ENCODE data around the gene SMAP1. TPM values are rescaled to one million over a fixed set of nuclear protein-coding genes. Genes with fewer than 3 reads are reported as not detected.

SMAP1 gene
- polyA plus RNA-seq, 3 donors, result 12.6 to 22.1 (median 20.3) TPM

DNA sequence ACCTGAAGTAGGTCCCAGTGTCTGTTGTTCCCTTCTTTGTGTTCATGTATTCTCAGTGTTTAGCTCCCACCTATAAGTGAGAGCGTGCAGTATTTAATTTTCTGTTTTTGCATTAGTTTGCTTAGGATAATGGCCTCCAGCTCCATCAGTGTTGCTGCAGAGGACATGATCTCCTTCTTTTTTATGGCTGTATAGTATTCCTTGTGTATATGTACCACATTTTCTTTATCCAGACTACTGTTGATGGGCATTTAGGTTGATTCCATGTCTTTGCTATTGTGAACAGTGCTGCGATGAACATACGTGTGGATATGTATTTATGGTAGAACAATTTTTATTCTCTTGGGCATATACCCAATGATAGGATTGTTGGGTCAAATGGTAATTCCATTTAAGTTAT lies 163.7 kb downstream of the SMAP1 start:
- Mint-ChIP-seq H3K4me1 (no peaks in the 10 kb centered on the region), H3K4me3 (no peak overlapping the region), H3K36me3 (peaks cover 2 to 5% of the 10 kb centered on the region in 2 donors), H3K27ac (no peak overlapping the region), H3K9me3 (peaks cover 0 to 5% (median 3%) of the 10 kb centered on the region in 7 donors), H3K27me3 (ENCODE audit: low read depth in 3 of 3) (no peaks in the 10 kb centered on the region)
- Histone ChIP-seq H3K9ac (ENCODE audit: insufficient read depth, low read length, poor library complexity, severe bottlenecking) (no peak overlapping the region), H2AFZ (ENCODE audit: insufficient read depth, low read depth, low read length, poor library complexity, severe bottlenecking) (no peak overlapping the region), H4K20me1 (ENCODE audit: insufficient read depth, low read length) (no peaks in the 10 kb centered on the region), H3K27me3 (ENCODE audit: control insufficient read depth in 2 of 2, insufficient read depth in 2 of 2, low read length in 2 of 2) (no peaks in the 10 kb centered on the region), H3K4me1 (ENCODE audit: control insufficient read depth in 1 of 2, insufficient read depth in 2 of 2, low read length in 2 of 2) (no peaks in the 10 kb centered on the region), H3K27ac (ENCODE audit: low read depth in 1 of 2, low read length in 2 of 2) (no peak overlapping the region), H3K36me3 (replicated peaks in 1 of 2; ENCODE audit: control insufficient read depth in 1 of 2, insufficient read depth in 2 of 2, low read length in 2 of 2) (no peaks in the 10 kb centered on the region), H3K9me3 (replicated peaks in 1 of 2; ENCODE audit: control insufficient read depth in 1 of 2, insufficient read depth in 1 of 2, low read length in 2 of 2) (peaks cover 0 to 2% of the 10 kb centered on the region in 2 donors), H3K4me2 (replicated peaks; ENCODE audit: extremely low read depth, low read length, poor library complexity, severe bottlenecking) (no peak overlapping the region), H3K79me2 (ENCODE audit: insufficient read depth, low read length) (no peaks in the 10 kb centered on the region), H3K4me3 (replicated peaks in 1 of 3; ENCODE audit: low read depth in 2 of 3, low read length in 3 of 3) (no peak overlapping the region)
- no peak for DNase-seq
- intact Hi-C loops (cut with micrococcal nuclease), result no loop called here
- TF ChIP-seq, protein P1, sequence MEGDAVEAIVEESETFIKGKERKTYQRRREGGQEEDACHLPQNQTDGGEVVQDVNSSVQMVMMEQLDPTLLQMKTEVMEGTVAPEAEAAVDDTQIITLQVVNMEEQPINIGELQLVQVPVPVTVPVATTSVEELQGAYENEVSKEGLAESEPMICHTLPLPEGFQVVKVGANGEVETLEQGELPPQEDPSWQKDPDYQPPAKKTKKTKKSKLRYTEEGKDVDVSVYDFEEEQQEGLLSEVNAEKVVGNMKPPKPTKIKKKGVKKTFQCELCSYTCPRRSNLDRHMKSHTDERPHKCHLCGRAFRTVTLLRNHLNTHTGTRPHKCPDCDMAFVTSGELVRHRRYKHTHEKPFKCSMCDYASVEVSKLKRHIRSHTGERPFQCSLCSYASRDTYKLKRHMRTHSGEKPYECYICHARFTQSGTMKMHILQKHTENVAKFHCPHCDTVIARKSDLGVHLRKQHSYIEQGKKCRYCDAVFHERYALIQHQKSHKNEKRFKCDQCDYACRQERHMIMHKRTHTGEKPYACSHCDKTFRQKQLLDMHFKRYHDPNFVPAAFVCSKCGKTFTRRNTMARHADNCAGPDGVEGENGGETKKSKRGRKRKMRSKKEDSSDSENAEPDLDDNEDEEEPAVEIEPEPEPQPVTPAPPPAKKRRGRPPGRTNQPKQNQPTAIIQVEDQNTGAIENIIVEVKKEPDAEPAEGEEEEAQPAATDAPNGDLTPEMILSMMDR (IDR thresholded peaks at IDR 0.05), result no peak
- WGBS (ENCODE audit: insufficient coverage), result no CpG with 5 or more reads among the region's 3 CpGs

DNA sequence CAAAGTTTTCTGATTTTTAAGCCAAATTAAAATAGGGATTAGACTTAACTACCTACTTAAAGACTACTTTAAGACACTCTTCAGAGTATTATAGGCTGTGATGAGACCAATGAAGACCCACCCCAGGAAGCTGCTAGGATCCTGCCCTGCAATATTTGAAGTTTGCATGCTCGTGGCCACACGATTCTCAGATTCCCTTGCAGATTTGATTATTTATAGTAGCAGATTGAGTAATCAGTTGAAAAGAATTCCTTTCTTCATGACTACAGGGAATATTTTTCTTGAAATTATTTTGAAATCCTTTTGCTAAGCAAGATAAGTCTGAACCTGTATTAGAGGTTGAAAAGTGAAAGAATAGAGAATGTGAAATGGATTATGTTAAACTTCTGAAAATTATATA lies 166.8 kb downstream of the SMAP1 start:
- H3K27ac ChIP-seq (ENCODE audit: low read depth in 1 of 2, low read length in 2 of 2), result no peak overlapping the region
- peaks cover 0 to 2% of the 10 kb centered on the region in 2 donors for H3K9me3 ChIP-seq (replicated peaks in 1 of 2; ENCODE audit: control insufficient read depth in 1 of 2, insufficient read depth in 1 of 2, low read length in 2 of 2)
- no peak overlapping the region for H3K4me3 ChIP-seq (replicated peaks in 1 of 3; ENCODE audit: low read depth in 2 of 3, low read length in 3 of 3)
- no peak overlapping the region for H3K4me2 ChIP-seq (replicated peaks; ENCODE audit: extremely low read depth, low read length, poor library complexity, severe bottlenecking)
- H2AFZ ChIP-seq (ENCODE audit: insufficient read depth, low read depth, low read length, poor library complexity, severe bottlenecking), result no peak overlapping the region
- intact Hi-C loops (cut with micrococcal nuclease), result no loop called here
- WGBS (ENCODE audit: insufficient coverage), result no CpG with 5 or more reads among the region's 2 CpGs
- peaks cover 0 to 2% (median 0%) of the 10 kb centered on the region in 3 donors for H3K27me3 Mint-ChIP-seq (ENCODE audit: low read depth in 3 of 3)
- H3K9ac ChIP-seq (ENCODE audit: insufficient read depth, low read length, poor library complexity, severe bottlenecking), result no peak overlapping the region
- no peaks in the 10 kb centered on the region for H3K4me1 Mint-ChIP-seq
- no peaks in the 10 kb centered on the region for H4K20me1 ChIP-seq (ENCODE audit: insufficient read depth, low read length)
- no peak overlapping the region for H3K4me3 Mint-ChIP-seq
- peaks cover 0 to 21% of the 10 kb centered on the region in 2 donors for H3K36me3 ChIP-seq (replicated peaks in 1 of 2; ENCODE audit: control insufficient read depth in 1 of 2, insufficient read depth in 2 of 2, low read length in 2 of 2)
- no peaks in the 10 kb centered on the region for H3K79me2 ChIP-seq (ENCODE audit: insufficient read depth, low read length)
- peaks cover 0 to 5% (median 3%) of the 10 kb centered on the region in 7 donors for H3K9me3 Mint-ChIP-seq
- H3K27me3 ChIP-seq (ENCODE audit: control insufficient read depth in 2 of 2, insufficient read depth in 2 of 2, low read length in 2 of 2), result no peaks in the 10 kb centered on the region
- H3K4me1 ChIP-seq (ENCODE audit: control insufficient read depth in 1 of 2, insufficient read depth in 2 of 2, low read length in 2 of 2), result no peaks in the 10 kb centered on the region
- TF ChIP-seq, protein P1 (IDR thresholded peaks at IDR 0.05), result no peak
- no peak overlapping the region for H3K27ac Mint-ChIP-seq
- DNase-seq, result no peak
- H3K36me3 Mint-ChIP-seq, result peaks cover 10 to 11% of the 10 kb centered on the region in 2 donors
